A673 (cell line): ENCODE data around the gene SPATS2L. TPM values are rescaled to one million over a fixed set of nuclear protein-coding genes. Genes with fewer than 3 reads are reported as not detected.
A peak's percentile ranks its signal among the peaks of the same experiment; 100 is the strongest.

Source experiments
- BruUV-seq: library from RNA; stranded (reverse); fragments of 400-500 nt; replicated peaks from 2 replicates; lab custom pipeline; 2021; lab: Mats Ljungman, UMichigan
- CTCF ChIA-PET: fragments of 300-600 bp; sonication (Branson Sonifier 250); formaldehyde crosslinking; loops from one replicate; lab custom pipeline; 2022; ENCODE audit warnings: antibody characterized with exemption; lab: Charles Lee
- POLR2A ChIA-PET: fragments of 300-600 bp; sonication (Branson Sonifier 250); formaldehyde crosslinking; loops from one replicate; lab custom pipeline; 2022; ENCODE audit warnings: antibody characterized with exemption; ENCODE audit not compliant: low non-redundant PET; lab: Charles Lee
- DNase-seq: peaks from one replicate; pipeline ENCODE4 v3.0.0-alpha.2; 2015; ENCODE audit warnings: low spot score
- H3K27ac ChIP-seq: fragments of 200-600 bp; sonication (generic); 2 replicates; pipeline ENCODE4 v1.5.1; 2016; ENCODE audit warnings: mixed run types, low read depth, mild to moderate bottlenecking, mixed read lengths, antibody characterized with exemption, low read length; ENCODE audit not compliant: poor library complexity, severe bottlenecking
- H3K27me3 ChIP-seq: fragments of 200-600 bp; sonication (generic); replicated peaks from 2 replicates; pipeline ENCODE4 v1.6.1; 2017; ENCODE audit warnings: mixed run types, low read depth, mild to moderate bottlenecking, mixed read lengths, antibody characterized with exemption, low read length; ENCODE audit not compliant: insufficient read depth, poor library complexity
- H3K36me3 ChIP-seq: fragments of 200-600 bp; sonication (generic); 2 replicates; pipeline ENCODE4 v1.6.1; 2016; ENCODE audit warnings: mixed run types, mild to moderate bottlenecking, mixed read lengths, antibody characterized with exemption, low read length; ENCODE audit not compliant: insufficient read depth, poor library complexity, severe bottlenecking
- H3K4me1 ChIP-seq: fragments of 200-600 bp; sonication (generic); 2 replicates; pipeline ENCODE4 v1.6.1; 2017; ENCODE audit warnings: mixed run types, mild to moderate bottlenecking, mixed read lengths, antibody characterized with exemption, low read length; ENCODE audit not compliant: insufficient read depth, poor library complexity, severe bottlenecking
- H3K4me3 ChIP-seq: fragments of 200-600 bp; sonication (generic); 2 replicates; pipeline ENCODE4 v1.5.1; 2016; ENCODE audit warnings: low read depth, mixed run types, mild to moderate bottlenecking, mixed read lengths, low read length; ENCODE audit not compliant: poor library complexity, severe bottlenecking
- H3K9me3 ChIP-seq: fragments of 200-600 bp; sonication (generic); 2 replicates; pipeline ENCODE4 v1.6.1; 2016; ENCODE audit warnings: mixed run types, low read depth, mild to moderate bottlenecking, mixed read lengths, antibody characterized with exemption, low read length; ENCODE audit not compliant: poor library complexity, severe bottlenecking
- CTCF ChIP-seq: fragments of 300-800, 200-600 bp; sonication (generic); conservative IDR thresholded peaks from 2 replicates; pipeline ENCODE4 v1.5.1; 2017; ENCODE audit warnings: low read depth, mild to moderate bottlenecking, antibody characterized with exemption, low read length, moderate library complexity, mixed read lengths
- EZH2 ChIP-seq: fragments of 200-600 bp; sonication (generic); IDR thresholded peaks from 2 replicates; pipeline ENCODE4 v1.6.1; 2017; ENCODE audit warnings: borderline replicate concordance, low read depth, mild to moderate bottlenecking, mixed read lengths, antibody characterized with exemption, low read length; ENCODE audit not compliant: poor library complexity, severe bottlenecking
- intact Hi-C: fragments of 100-400 bp; cut with micrococcal nuclease; formaldehyde crosslinking; loops from one replicate; pipeline ENCODE4 v1.10.0; 2022; ENCODE audit not compliant: unreplicated experiment
- total RNA-seq: library from RNA; stranded (reverse); gene quantifications from 2 replicates; pipeline ENCODE4 v1.2.3, GENCODE V29; 2021

Gene SPATS2L
- total RNA-seq, 1 experiment from 2014 or later = 10.0 TPM

GRCh38 chr2:200494048-200494447 is 187.6 kb downstream of the SPATS2L start:
- no peaks in the 10 kb centered on the region for H3K9me3 ChIP-seq
- H3K27me3 ChIP-seq = no peaks in the 10 kb centered on the region
- no peak overlapping the region for H3K4me3 ChIP-seq
- no peak overlapping the region for H3K27ac ChIP-seq
- intact Hi-C loops = no loop called here
- BruUV-seq = no TSS peak
- TF ChIP-seq EZH2 (no peak), CTCF (no peak)
- H3K36me3 ChIP-seq = peaks cover 18% of the 10 kb centered on the region
- POLR2A ChIA-PET = no interaction called here
- DNase-seq = no peak
- CTCF ChIA-PET = no interaction called here
- H3K4me1 ChIP-seq = no peaks in the 10 kb centered on the region

- no peak for TF ChIP-seq CTCF
- TF ChIP-seq EZH2 = no peak
- intact Hi-C loops = no loop called here
- BruUV-seq = no TSS peak
- no peak for DNase-seq
- H3K27ac ChIP-seq = no peak overlapping the region
- H3K4me3 ChIP-seq = no peak overlapping the region
- CTCF ChIA-PET = no interaction called here
- H3K9me3 ChIP-seq = no peaks in the 10 kb centered on the region
- H3K36me3 ChIP-seq = peaks cover 18% of the 10 kb centered on the region
- POLR2A ChIA-PET = no interaction called here
- no peaks in the 10 kb centered on the region for H3K4me1 ChIP-seq
- no peaks in the 10 kb centered on the region for H3K27me3 ChIP-seq
Observed at GRCh38 chr2:200496696-200497095, 190.2 kb downstream of the SPATS2L start.

- DNase-seq = peak; percentile 11
- no peaks in the 10 kb centered on the region for H3K9me3 ChIP-seq
- CTCF ChIA-PET = no interaction called here
- no peaks in the 10 kb centered on the region for H3K4me1 ChIP-seq
- H3K4me3 ChIP-seq = no peak overlapping the region
- H3K36me3 ChIP-seq = peaks cover 23% of the 10 kb centered on the region
- H3K27ac ChIP-seq = no peak overlapping the region
- H3K27me3 ChIP-seq = no peaks in the 10 kb centered on the region
- POLR2A ChIA-PET = no interaction called here
- no peak for TF ChIP-seq CTCF
- no peak for TF ChIP-seq EZH2
- BruUV-seq = no TSS peak
- intact Hi-C loops = no loop called here
Observed at GRCh38 chr2:200498402-200499162, 192.1 kb downstream of the SPATS2L start.
